Measurements from ENCODE around the gene ADAMTSL3.

Gene ADAMTSL3

DNA sequence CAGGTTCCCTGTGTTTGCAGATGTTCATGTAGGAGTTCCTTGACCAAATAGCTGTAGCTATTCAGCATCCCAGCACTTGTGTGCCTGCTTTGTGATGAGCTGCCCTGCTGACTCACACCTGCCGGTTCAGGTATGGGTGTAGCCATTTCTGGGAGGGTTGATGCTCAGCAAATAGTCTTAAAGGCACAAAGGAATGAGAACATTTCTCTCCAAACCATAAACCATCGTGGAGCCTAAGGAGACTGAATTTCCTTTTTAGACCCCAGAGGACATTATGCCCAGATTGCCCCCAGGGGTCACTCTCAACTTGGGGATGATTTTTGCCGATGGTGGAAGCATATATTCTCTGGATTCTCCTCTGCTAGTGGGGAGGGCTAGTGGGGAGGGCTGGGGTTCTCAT is 80.6 kb downstream of the ADAMTSL3 start:
- Histone ChIP-seq H3K36me3 (ENCODE audit: control insufficient read depth, insufficient read depth, low read length) (no peaks in the 10 kb centered on the region), H3K27me3 (replicated peaks; ENCODE audit: control insufficient read depth, insufficient read depth, low read length) (no peaks in the 10 kb centered on the region), H3K4me3 (replicated peaks; ENCODE audit: low read depth, low read length) (no peak overlapping the region)
- TF ChIP-seq, protein P1, sequence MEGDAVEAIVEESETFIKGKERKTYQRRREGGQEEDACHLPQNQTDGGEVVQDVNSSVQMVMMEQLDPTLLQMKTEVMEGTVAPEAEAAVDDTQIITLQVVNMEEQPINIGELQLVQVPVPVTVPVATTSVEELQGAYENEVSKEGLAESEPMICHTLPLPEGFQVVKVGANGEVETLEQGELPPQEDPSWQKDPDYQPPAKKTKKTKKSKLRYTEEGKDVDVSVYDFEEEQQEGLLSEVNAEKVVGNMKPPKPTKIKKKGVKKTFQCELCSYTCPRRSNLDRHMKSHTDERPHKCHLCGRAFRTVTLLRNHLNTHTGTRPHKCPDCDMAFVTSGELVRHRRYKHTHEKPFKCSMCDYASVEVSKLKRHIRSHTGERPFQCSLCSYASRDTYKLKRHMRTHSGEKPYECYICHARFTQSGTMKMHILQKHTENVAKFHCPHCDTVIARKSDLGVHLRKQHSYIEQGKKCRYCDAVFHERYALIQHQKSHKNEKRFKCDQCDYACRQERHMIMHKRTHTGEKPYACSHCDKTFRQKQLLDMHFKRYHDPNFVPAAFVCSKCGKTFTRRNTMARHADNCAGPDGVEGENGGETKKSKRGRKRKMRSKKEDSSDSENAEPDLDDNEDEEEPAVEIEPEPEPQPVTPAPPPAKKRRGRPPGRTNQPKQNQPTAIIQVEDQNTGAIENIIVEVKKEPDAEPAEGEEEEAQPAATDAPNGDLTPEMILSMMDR (IDR thresholded peaks at IDR 0.05; ENCODE audit: insufficient read depth, low read length, poor library complexity, severe bottlenecking), result peak; percentile 56
- DNase-seq (ENCODE audit: extremely low read depth, insufficient read length), result no peak

- no peak overlapping the region for H3K4me3 ChIP-seq (replicated peaks; ENCODE audit: low read depth, low read length)
- no peaks in the 10 kb centered on the region for H3K27me3 ChIP-seq (replicated peaks; ENCODE audit: control insufficient read depth, insufficient read depth, low read length)
- DNase-seq (ENCODE audit: extremely low read depth, insufficient read length), result no peak
- TF ChIP-seq, protein P1 (IDR thresholded peaks at IDR 0.05; ENCODE audit: insufficient read depth, low read length, poor library complexity, severe bottlenecking), result no peak
- H3K36me3 ChIP-seq (ENCODE audit: control insufficient read depth, insufficient read depth, low read length), result no peaks in the 10 kb centered on the region
Measured at GRCh38 chr15:83739629-83740028, 85.7 kb downstream of the ADAMTSL3 start.

GRCh38 chr15:83745771-83746170 is 91.8 kb downstream of the ADAMTSL3 start:
- Histone ChIP-seq H3K4me3 (replicated peaks; ENCODE audit: low read depth, low read length) (no peak overlapping the region), H3K36me3 (ENCODE audit: control insufficient read depth, insufficient read depth, low read length) (no peaks in the 10 kb centered on the region), H3K27me3 (replicated peaks; ENCODE audit: control insufficient read depth, insufficient read depth, low read length) (no peaks in the 10 kb centered on the region; the same call in 1 of the 2 replicates)
- DNase-seq (ENCODE audit: extremely low read depth, insufficient read length), result no peak
- TF ChIP-seq, protein P1 (IDR thresholded peaks at IDR 0.05; ENCODE audit: insufficient read depth, low read length, poor library complexity, severe bottlenecking), result no peak

DNA sequence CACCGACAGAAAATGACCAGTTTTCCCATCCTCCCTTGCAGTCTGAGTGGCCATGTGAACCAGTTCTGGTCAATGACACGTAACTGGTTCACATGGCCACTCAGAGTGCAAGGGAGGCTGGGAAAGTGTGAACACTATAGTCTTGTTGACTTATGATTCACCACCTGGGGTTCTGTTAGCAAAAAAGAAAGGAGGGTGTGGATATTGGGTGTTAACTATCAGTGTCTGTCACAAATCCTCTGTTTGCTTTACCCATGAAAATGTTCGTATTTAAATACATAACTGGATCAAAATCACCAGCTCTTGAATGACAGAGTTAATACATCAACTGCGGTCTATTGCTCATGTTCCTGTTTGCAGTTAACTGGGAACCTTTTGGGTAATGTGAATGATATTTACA is 92.3 kb downstream of the ADAMTSL3 start:
- no peak overlapping the region for H3K4me3 ChIP-seq (replicated peaks; ENCODE audit: low read depth, low read length)

DNA sequence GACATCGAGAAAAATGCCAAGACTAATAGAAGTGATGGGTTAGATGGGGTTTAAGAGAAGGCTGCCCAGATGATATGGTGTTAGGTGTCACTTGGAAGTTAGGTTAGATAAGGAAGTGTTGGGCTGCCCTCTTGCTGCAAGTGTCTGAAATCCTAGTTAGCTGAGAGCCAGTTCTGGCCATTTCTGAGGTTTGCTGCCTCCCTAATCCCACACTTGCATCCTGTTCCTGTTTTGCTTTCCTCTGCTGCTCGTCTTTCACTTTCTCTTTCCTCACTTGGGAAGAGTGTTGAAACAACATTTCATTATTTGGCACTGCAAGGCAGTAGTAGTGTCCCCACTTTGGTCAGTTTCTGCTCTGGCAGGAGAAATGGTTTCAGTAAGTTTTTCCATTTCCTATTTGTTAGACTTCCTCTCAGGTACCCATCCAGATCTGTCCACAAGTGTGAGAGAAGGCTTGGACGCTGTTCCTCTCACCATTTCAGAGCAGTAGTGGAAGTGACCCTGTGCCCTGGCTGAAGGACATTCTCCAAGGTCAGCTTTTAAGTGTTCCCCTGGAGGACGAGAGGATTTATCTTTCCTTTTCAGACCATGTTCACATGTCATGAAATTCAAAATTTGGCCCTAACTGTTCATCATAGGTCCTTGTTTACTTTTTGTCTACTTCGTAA is 93.3 kb downstream of the ADAMTSL3 start:
- no peak overlapping the region for H3K4me3 ChIP-seq (replicated peaks; ENCODE audit: low read depth, low read length)

More for the DNA sequence above, 92.3 kb downstream of the ADAMTSL3 start:
- Histone ChIP-seq H3K27me3 (replicated peaks; ENCODE audit: control insufficient read depth, insufficient read depth, low read length) (no peaks in the 10 kb centered on the region; the same call in 1 of the 2 replicates), H3K36me3 (ENCODE audit: control insufficient read depth, insufficient read depth, low read length) (no peaks in the 10 kb centered on the region)
- no peak for DNase-seq (ENCODE audit: extremely low read depth, insufficient read length)
- TF ChIP-seq, protein P1 (IDR thresholded peaks at IDR 0.05; ENCODE audit: insufficient read depth, low read length, poor library complexity, severe bottlenecking), result no peak

More for the DNA sequence above, 93.3 kb downstream of the ADAMTSL3 start:
- TF ChIP-seq, protein P1 (IDR thresholded peaks at IDR 0.05; ENCODE audit: insufficient read depth, low read length, poor library complexity, severe bottlenecking), result no peak
- Histone ChIP-seq H3K27me3 (replicated peaks; ENCODE audit: control insufficient read depth, insufficient read depth, low read length) (no peaks in the 10 kb centered on the region; the same call in 1 of the 2 replicates), H3K36me3 (ENCODE audit: control insufficient read depth, insufficient read depth, low read length) (no peaks in the 10 kb centered on the region)
- DNase-seq (ENCODE audit: extremely low read depth, insufficient read length), result no peak

All from GM06990 (cell line).